Hindlimb muscle (tissue), 1 donor: ENCODE measurements around the gene SMLR1. TPM values are rescaled to one million over a fixed set of nuclear protein-coding genes. Genes with fewer than 3 reads are reported as not detected.

Source experiments
- polyA plus RNA-seq: library from polyadenylated mRNA; unstranded; fragments of 120-200 nt; gene quantifications from one replicate; pipeline ENCODE4 v1.2.1, GENCODE V29; 2013; ENCODE audit not compliant: insufficient read length

SMLR1 gene
- polyA plus RNA-seq, 1 donor = not detected

Other genes with a start within 250 kb of the SMLR1 start
- 200 TPM for gene EPB41L2, start 235.8 kb downstream of the SMLR1 start, polyA plus RNA-seq